GM12873 (cell line): ENCODE results near the gene AJAP1.

ENCODE experiments used
- CTCF ChIP-seq: IDR thresholded peaks from 2 replicates; pipeline ENCODE4 v1.5.1; 2012; ENCODE audit warnings: low read depth, mild to moderate bottlenecking, moderate library complexity, low read length, control low read depth; ENCODE audit not compliant: insufficient read depth; ENCODE audit errors: missing control alignments

The AJAP1 gene

GRCh38 chr1:4825800-4826450 lies 171.5 kb downstream of the AJAP1 start:
- TF ChIP-seq CTCF: peak; percentile 72

DNA sequence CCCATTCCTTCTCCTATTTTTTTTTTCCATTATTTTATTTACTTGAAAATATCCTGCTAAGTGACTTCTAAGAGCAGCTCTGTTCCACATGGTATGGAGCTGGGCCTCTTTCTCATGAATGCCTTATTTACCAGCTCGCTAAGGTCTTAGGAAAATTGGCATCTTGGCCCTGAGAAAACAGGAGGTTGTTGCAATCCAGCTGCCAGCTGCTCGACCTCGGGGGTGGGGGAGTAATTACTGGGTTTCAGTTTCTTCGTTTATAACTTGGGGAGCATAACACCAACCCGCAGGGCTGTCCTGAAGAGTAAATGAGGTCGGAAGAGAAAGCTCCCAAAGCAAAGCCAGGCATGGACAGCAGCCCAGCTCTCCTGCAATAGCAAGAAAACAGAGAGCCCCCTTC lies 176.3 kb downstream of the AJAP1 start:
- no peak for TF ChIP-seq CTCF

DNA sequence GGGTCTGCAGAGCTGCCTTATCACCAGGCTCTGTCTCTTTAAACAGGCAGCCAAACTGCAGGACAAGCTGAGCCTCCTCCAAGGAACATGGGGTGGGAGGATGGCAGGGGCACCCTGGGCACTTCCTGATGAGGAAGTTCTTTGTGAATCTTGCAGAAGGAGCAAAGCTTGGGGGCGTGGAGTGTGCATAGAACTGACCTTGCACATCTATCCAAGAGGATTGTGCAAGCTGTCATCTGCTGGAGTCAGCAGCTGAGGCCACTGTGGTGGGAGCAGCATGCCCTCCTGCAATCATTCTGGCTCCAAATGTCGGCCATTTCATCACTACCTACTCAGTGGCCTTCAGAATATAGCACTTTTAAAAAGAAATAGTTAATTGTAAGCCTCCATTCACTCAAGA lies 182.2 kb downstream of the AJAP1 start:
- no peak for TF ChIP-seq CTCF

DNA sequence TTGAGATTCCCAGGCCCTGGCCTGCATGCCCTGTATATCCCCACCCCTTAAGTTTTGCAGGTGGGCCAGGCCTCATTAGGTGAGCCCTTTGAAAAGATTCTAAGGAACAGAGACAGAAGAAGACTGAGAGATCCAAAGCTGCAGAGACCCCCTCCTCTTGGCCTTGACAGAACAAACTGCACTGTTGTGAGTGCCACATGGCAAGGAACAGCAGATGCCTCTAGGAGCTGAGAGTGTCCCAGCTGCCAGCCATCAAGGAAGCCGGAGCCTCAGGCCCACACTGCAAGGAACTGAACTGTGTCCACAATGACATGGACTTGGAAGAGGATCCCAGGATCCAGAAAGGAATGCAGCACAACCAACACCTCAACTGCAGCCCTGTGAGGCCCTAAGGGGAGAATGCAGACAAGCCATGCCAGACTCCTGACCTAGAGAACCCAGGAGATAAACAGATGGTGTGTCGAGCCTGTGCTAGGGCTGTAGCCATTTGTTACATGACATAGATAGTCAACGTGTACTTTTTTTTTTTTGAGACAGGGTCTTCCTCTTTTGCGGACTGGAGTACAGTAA lies 182.7 kb downstream of the AJAP1 start:
- TF ChIP-seq CTCF: no peak

GRCh38 chr1:4837752-4838151 lies 183.3 kb downstream of the AJAP1 start:
- no peak for TF ChIP-seq CTCF

DNA sequence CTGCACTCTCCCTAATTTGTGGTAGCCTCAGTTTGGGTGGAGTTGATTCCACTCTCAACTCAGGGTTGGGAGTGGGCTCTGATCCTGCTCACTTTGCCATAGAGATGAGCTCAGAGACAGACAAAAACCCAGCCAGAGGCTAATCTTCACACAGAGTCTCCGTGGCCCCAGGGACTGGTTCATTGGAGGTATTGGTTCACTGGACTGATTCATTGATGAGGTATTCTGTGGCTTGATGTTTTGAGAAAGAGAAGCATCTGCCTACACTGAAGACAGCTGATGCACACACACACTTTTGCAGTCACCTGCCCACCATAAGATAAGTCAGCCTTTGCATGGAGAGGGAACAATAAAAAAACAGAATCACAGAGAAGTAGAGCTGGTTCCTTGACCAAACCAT lies 183.8 kb downstream of the AJAP1 start:
- no peak for TF ChIP-seq CTCF
